SK-N-SH (cell line): ENCODE measurements around the gene CHCHD6. TPM values are rescaled to one million over a fixed set of nuclear protein-coding genes. Genes with fewer than 3 reads are reported as not detected.

Experiments
- CTCF ChIA-PET: fragments of 300-600, 350-600 bp; formaldehyde crosslinking; extraction: SDS; loops from one replicate; lab custom pipeline; 2021; lab: Yijun Ruan, JAX
- POLR2A ChIA-PET: fragments of 350-600 bp; sonication (Branson Sonifier 250); formaldehyde crosslinking; extraction: SDS; loops from one replicate; lab custom pipeline; 2020; ENCODE audit warnings: antibody characterized with exemption, inconsistent platforms; lab: Yijun Ruan, JAX
- DNase-seq: peaks from one replicate; pipeline ENCODE4 v3.0.0; 2012
- H2AFZ ChIP-seq: fragments of 200-600 bp; sonication (generic); 2 replicates; pipeline ENCODE4 v1.8.1; 2016; ENCODE audit warnings: antibody characterized with exemption, mild to moderate bottlenecking, low read depth
- H3F3A ChIP-seq: fragments of 200-600 bp; sonication (generic); replicated peaks from 2 replicates; pipeline ENCODE3; 2016; ENCODE audit warnings: antibody characterized with exemption, mild to moderate bottlenecking; ENCODE audit not compliant: insufficient read depth
- H3K27ac ChIP-seq, 2 experiments: fragments of 200-500 bp in 1 of 2; fragments of 200-600 bp in 1 of 2; sonication (Bioruptor generic) in 1 of 2; sonication (generic), shearing (Covaris generic) in 1 of 2; 2 replicates each; pipeline versions ENCODE4 v1.5.1 to v1.6.1; 2014 to 2016; ENCODE audit warnings: low read depth in 2 of 2, inconsistent platforms in 1 of 2, low read length in 1 of 2, mild to moderate bottlenecking in 1 of 2, mixed read lengths in 1 of 2
- H3K27me3 ChIP-seq: fragments of 200-600 bp; sonication (generic), shearing (Covaris generic); 2 replicates; pipeline ENCODE4 v1.6.1; 2016; ENCODE audit warnings: mixed run types; ENCODE audit not compliant: insufficient read depth
- H3K36me3 ChIP-seq, 2 experiments: fragments of 200-500 bp in 1 of 2; fragments of 200-600 bp in 1 of 2; sonication (Bioruptor generic) in 1 of 2; sonication (generic) in 1 of 2; replicated peaks in 1 of 2; 2 replicates each; pipeline versions ENCODE3 to v1.5.1; 2014 to 2016; ENCODE audit warnings: low read length in 1 of 2, mild to moderate bottlenecking in 1 of 2; ENCODE audit not compliant: insufficient read depth in 2 of 2, control insufficient read depth in 1 of 2
- H3K4me1 ChIP-seq, 2 experiments: fragments of 200-500 bp in 1 of 2; fragments of 200-600 bp in 1 of 2; sonication (Bioruptor generic) in 1 of 2; sonication (generic), shearing (Covaris generic) in 1 of 2; 2 replicates each; pipeline versions ENCODE4 v1.5.1 to v1.6.1; 2014 to 2016; ENCODE audit warnings: low read depth in 1 of 2, low read length in 1 of 2, mixed run types in 1 of 2; ENCODE audit not compliant: insufficient read depth in 2 of 2, control insufficient read depth in 1 of 2
- H3K4me2 ChIP-seq: fragments of 200-600 bp; sonication (generic), shearing (Covaris generic); 2 replicates; pipeline ENCODE4 v1.6.1; 2017; ENCODE audit warnings: mixed run types
- H3K4me3 ChIP-seq, 2 experiments: fragments of 200-500 bp in 1 of 2; fragments of 200-600 bp in 1 of 2; sonication (Bioruptor generic) in 1 of 2; sonication (generic), shearing (Covaris generic) in 1 of 2; 2 replicates each; pipeline versions ENCODE4 v1.5.1 to v1.8.1; 2014 to 2016; ENCODE audit warnings: low read depth in 2 of 2, inconsistent platforms in 1 of 2, low read length in 1 of 2, mild to moderate bottlenecking in 1 of 2, mixed read lengths in 1 of 2, moderate library complexity in 1 of 2
- H3K79me2 ChIP-seq: fragments of 200-600 bp; sonication (generic); 2 replicates; pipeline ENCODE4 v1.8.1; 2017; ENCODE audit warnings: mild to moderate bottlenecking; ENCODE audit not compliant: insufficient read depth
- H3K9ac ChIP-seq: fragments of 200-600 bp; sonication (generic); 2 replicates; pipeline ENCODE4 v1.6.1; 2017; ENCODE audit warnings: mixed run types
- H3K9me2 ChIP-seq: fragments of 200-600 bp; sonication (generic); 2 replicates; pipeline ENCODE4 v1.6.1; 2017; ENCODE audit warnings: mixed run types
- H3K9me3 ChIP-seq: fragments of 200-600 bp; sonication (generic); 2 replicates; pipeline ENCODE4 v1.6.1; 2017; ENCODE audit warnings: mixed run types, mild to moderate bottlenecking, moderate library complexity
- H4K20me1 ChIP-seq: fragments of 200-600 bp; sonication (generic); 2 replicates; pipeline ENCODE4 v1.6.1; 2017; ENCODE audit warnings: mild to moderate bottlenecking, mixed run types; ENCODE audit not compliant: insufficient read depth
- CHD2 ChIP-seq: fragments of 150-350 bp; IDR thresholded peaks from 2 replicates; pipeline ENCODE4 v1.6.1; 2018; ENCODE audit warnings: low read length; ENCODE audit not compliant: partially characterized antibody
- CTCF ChIP-seq: fragments of 200-600 bp; sonication (generic); IDR thresholded peaks from 2 replicates; pipeline ENCODE4 v1.6.1; 2017; ENCODE audit warnings: antibody characterized with exemption, mild to moderate bottlenecking, moderate library complexity
- FOXJ3 ChIP-seq: sonication (generic); formaldehyde crosslinking; IDR thresholded peaks from 2 replicates; pipeline ENCODE4 v1.5.1; 2020; ENCODE audit warnings: mild to moderate bottlenecking, missing genetic modification reagents
- GATA2 ChIP-seq: sonication (generic); formaldehyde crosslinking; IDR thresholded peaks from 2 replicates; pipeline ENCODE4 v1.5.0; 2020; ENCODE audit warnings: mild to moderate bottlenecking, missing genetic modification reagents
- JUND ChIP-seq: IDR thresholded peaks from 2 replicates; pipeline ENCODE4 v1.4.0; 2012
- MEF2A ChIP-seq: IDR thresholded peaks from 2 replicates; pipeline ENCODE4 v1.4.0; 2012; ENCODE audit warnings: low read depth, borderline replicate concordance
- NFIC ChIP-seq: IDR thresholded peaks from 2 replicates; pipeline ENCODE4 v1.4.0; 2012; ENCODE audit warnings: borderline replicate concordance
- RCOR1 ChIP-seq: fragments of 150-350 bp; IDR thresholded peaks from 2 replicates; pipeline ENCODE4 v1.6.1; 2017; ENCODE audit warnings: antibody characterized with exemption, low read length
- RFX5 ChIP-seq: IDR thresholded peaks from 2 replicates; pipeline ENCODE4 v1.6.1; 2012; ENCODE audit warnings: mild to moderate bottlenecking, improper control_type of control experiment, low read length
- SMC3 ChIP-seq: IDR thresholded peaks from 2 replicates; pipeline ENCODE4 v1.6.1; 2012; ENCODE audit warnings: low read depth, low read length, improper control_type of control experiment
- TAF1 ChIP-seq: IDR thresholded peaks from 2 replicates; pipeline ENCODE4 v1.6.1; 2012; ENCODE audit warnings: low read depth, mild to moderate bottlenecking, low read length, moderate library complexity, borderline replicate concordance
- TEAD4 ChIP-seq: IDR thresholded peaks from 2 replicates; pipeline ENCODE4 v1.4.0; 2012; ENCODE audit warnings: mild to moderate bottlenecking, borderline replicate concordance; ENCODE audit not compliant: insufficient read depth
- YY1 ChIP-seq: IDR thresholded peaks from 2 replicates; pipeline ENCODE4 v1.4.0; 2012; ENCODE audit warnings: low read depth, mild to moderate bottlenecking
- WGBS: methylation state at CpG from one replicate; pipeline ENCODE4 v1.1.6; 2017; ENCODE audit warnings: low lambda C conversion rate; 5-methylcytosine and 5-hydroxymethylcytosine counted together
- polyA plus RNA-seq, 3 experiments: library from polyadenylated mRNA; depleted of rRNA; stranded (reverse); fragments of >200 nt; gene quantifications; 2 replicates each; pipeline ENCODE4 v1.2.3, GENCODE V29; 2012
- TF ChIP-seq, protein P1 (sequence below): IDR thresholded peaks from 2 replicates; pipeline ENCODE4 v1.4.0; 2012; ENCODE audit warnings: low read depth, borderline replicate concordance
- TF ChIP-seq, protein P2 (sequence below): IDR thresholded peaks from 2 replicates; pipeline ENCODE4; 2012

The CHCHD6 gene
- polyA plus RNA-seq, 1 of the 3 experiments (the other 2 are of a cell fraction): 42.5 TPM

DNA sequence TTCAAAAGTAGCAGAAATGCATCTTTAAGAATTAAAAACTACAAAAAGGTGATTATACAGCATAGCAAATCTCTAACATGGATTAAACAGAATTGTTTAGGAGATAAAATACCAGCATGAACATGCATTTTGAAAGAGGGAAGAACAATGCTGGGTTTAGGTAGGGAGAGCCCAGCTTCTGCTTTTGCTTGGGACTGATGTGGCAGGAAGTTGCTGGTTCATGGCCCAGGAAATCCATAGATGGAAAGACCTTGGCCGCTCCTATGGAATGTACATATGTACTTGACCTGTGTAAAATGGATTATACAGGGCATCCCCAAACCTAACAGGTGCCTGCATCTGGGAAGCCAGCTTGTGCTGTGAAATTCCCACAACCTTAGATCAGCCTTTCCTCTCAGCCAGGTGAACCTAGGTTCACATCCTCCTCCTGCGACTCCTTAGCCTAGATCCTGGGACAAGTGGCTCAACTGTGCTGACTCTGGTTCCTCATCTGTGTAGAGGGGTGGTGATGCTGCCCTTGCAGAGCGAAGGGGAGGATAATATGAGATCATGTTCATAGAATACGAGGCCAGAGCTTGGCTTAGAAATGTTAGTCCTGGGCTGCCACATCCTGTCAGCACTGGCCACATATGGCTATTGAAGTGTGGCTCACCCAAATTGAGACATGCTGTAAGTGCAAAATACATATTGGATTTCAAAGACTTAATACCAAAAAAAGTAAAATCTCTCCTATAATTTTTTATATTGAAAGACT is 231.9 kb downstream of the CHCHD6 start:
- TF ChIP-seq JUND (no peak), TEAD4 (no peak), SMC3 (no peak), GATA2 (CRISPR knock-in tag) (no peak), YY1 (no peak), NFIC (no peak), RFX5 (no peak), MEF2A (no peak), RCOR1 (no peak), CHD2 (no peak), CTCF (no peak), TAF1 (no peak), FOXJ3 (no peak)
- TF ChIP-seq, protein P1, sequence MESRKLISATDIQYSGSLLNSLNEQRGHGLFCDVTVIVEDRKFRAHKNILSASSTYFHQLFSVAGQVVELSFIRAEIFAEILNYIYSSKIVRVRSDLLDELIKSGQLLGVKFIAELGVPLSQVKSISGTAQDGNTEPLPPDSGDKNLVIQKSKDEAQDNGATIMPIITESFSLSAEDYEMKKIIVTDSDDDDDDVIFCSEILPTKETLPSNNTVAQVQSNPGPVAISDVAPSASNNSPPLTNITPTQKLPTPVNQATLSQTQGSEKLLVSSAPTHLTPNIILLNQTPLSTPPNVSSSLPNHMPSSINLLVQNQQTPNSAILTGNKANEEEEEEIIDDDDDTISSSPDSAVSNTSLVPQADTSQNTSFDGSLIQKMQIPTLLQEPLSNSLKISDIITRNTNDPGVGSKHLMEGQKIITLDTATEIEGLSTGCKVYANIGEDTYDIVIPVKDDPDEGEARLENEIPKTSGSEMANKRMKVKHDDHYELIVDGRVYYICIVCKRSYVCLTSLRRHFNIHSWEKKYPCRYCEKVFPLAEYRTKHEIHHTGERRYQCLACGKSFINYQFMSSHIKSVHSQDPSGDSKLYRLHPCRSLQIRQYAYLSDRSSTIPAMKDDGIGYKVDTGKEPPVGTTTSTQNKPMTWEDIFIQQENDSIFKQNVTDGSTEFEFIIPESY: no peak
- TF ChIP-seq, protein P2, sequence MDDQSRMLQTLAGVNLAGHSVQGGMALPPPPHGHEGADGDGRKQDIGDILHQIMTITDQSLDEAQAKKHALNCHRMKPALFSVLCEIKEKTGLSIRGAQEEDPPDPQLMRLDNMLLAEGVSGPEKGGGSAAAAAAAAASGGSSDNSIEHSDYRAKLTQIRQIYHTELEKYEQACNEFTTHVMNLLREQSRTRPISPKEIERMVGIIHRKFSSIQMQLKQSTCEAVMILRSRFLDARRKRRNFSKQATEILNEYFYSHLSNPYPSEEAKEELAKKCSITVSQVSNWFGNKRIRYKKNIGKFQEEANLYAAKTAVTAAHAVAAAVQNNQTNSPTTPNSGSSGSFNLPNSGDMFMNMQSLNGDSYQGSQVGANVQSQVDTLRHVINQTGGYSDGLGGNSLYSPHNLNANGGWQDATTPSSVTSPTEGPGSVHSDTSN: no peak
- H3F3A ChIP-seq: peaks cover 11% of the 10 kb centered on the region
- DNase-seq: no peak
- WGBS: 90% methylated on average over 3 of the region's 4 CpGs
- H3K27me3 ChIP-seq: no peaks in the 10 kb centered on the region
- no peaks in the 10 kb centered on the region for H3K9me2 ChIP-seq
- no peaks in the 10 kb centered on the region for H3K36me3 ChIP-seq
- ChIA-PET CTCF (interaction anchor here (4.6 kb wide), 1 partner anchor 184 kb away, joined by 20 read pairs; no protein-coding TSS in a partner anchor), POLR2A (no interaction called here)
- H2AFZ ChIP-seq: no peak overlapping the region
- no peak overlapping the region for H3K4me3 ChIP-seq
- H3K4me2 ChIP-seq: no peak overlapping the region
- 0 out of 4 replicates have a peak overlapping the region, but pooled peaks of 1 of the 2 experiments have one; percentile 13 for H3K27ac ChIP-seq
- H4K20me1 ChIP-seq: no peaks in the 10 kb centered on the region
- H3K9ac ChIP-seq: no peak overlapping the region
- peaks cover 46 to 61% of the 10 kb centered on the region in 2 experiments for H3K4me1 ChIP-seq
- no peaks in the 10 kb centered on the region for H3K79me2 ChIP-seq
- no peaks in the 10 kb centered on the region for H3K9me3 ChIP-seq
